ENCODE measurements around the gene CYB561.
"Not testable (repeated sequence)": the region's sequence is repeated elsewhere in the genome, so short reads cannot be mapped to it uniquely, and the experiment has no call there.

Gene CYB561

DNA sequence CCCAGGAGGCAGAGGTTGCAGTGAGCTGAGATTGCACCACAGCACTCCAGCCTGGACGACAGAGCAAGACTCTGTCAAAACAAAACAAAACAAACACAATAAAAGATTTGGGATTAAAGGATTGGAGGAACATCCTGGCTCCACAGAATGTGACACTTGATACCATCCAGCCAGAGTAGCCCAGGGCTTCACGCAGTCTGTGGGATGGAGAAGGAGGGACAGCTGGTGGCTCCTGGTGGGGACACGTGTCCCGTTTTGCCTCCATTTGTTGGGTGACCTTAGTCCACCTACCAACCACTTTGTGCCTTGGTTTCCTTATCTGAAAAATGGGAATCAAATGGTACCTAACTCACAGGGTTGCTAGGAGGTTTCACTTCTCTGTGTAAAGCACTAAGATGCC is 12.4 kb upstream of the CYB561 start:
- Histone ChIP-seq H3K4me2 (ENCODE audit: low read length) (no peak overlapping the region), H3K4me1 (ENCODE audit: control insufficient read depth, insufficient read depth, low read length) (peaks cover 13% of the 10 kb centered on the region), H3K9ac (ENCODE audit: low read depth, low read length) (no peak overlapping the region), H3K9me3 (replicated peaks; ENCODE audit: low read length) (no peaks in the 10 kb centered on the region), H3K27me3 (ENCODE audit: control insufficient read depth, insufficient read depth, low read length) (no peaks in the 10 kb centered on the region), H3K4me3 (ENCODE audit: low read length) (no peak overlapping the region), H3K36me3 (ENCODE audit: insufficient read depth, low read length) (no peaks in the 10 kb centered on the region)

GRCh38 chr17:63455417-63455816 is 9.3 kb upstream of the CYB561 start:
- Histone ChIP-seq H3K4me3 (ENCODE audit: low read length) (no peak overlapping the region), H3K4me1 (ENCODE audit: control insufficient read depth, insufficient read depth, low read length) (peaks cover 9% of the 10 kb centered on the region), H3K27me3 (ENCODE audit: control insufficient read depth, insufficient read depth, low read length) (peaks cover 16% of the 10 kb centered on the region), H3K4me2 (ENCODE audit: low read length) (no peak overlapping the region), H3K9ac (ENCODE audit: low read depth, low read length) (no peak overlapping the region), H3K36me3 (ENCODE audit: insufficient read depth, low read length) (no peaks in the 10 kb centered on the region), H3K9me3 (replicated peaks; ENCODE audit: low read length) (no peaks in the 10 kb centered on the region)

GRCh38 chr17:63454915-63455314 is 8.8 kb upstream of the CYB561 start:
- H3K9ac ChIP-seq (ENCODE audit: low read depth, low read length) = no peak overlapping the region
- no peak overlapping the region for H3K4me3 ChIP-seq (ENCODE audit: low read length)
- no peaks in the 10 kb centered on the region for H3K9me3 ChIP-seq (replicated peaks; ENCODE audit: low read length)
- H3K27me3 ChIP-seq (ENCODE audit: control insufficient read depth, insufficient read depth, low read length) = peaks cover 19% of the 10 kb centered on the region
- peaks cover 6% of the 10 kb centered on the region for H3K4me1 ChIP-seq (ENCODE audit: control insufficient read depth, insufficient read depth, low read length)
- H3K36me3 ChIP-seq (ENCODE audit: insufficient read depth, low read length) = no peaks in the 10 kb centered on the region
- H3K4me2 ChIP-seq (ENCODE audit: low read length) = no peak overlapping the region

GRCh38 chr17:63454357-63454756 is 8.3 kb upstream of the CYB561 start:
- H3K36me3 ChIP-seq (ENCODE audit: insufficient read depth, low read length); H3K4me1 ChIP-seq (ENCODE audit: control insufficient read depth, insufficient read depth, low read length); H3K9ac ChIP-seq (ENCODE audit: low read depth, low read length); H3K4me2 ChIP-seq (ENCODE audit: low read length); H3K4me3 ChIP-seq (ENCODE audit: low read length); H3K9me3 ChIP-seq (replicated peaks; ENCODE audit: low read length): not testable (repeated sequence)
- peaks cover 20% of the 10 kb centered on the region for H3K27me3 ChIP-seq (ENCODE audit: control insufficient read depth, insufficient read depth, low read length)

- H3K4me2 ChIP-seq (ENCODE audit: low read length) = no peak overlapping the region
- peaks cover 20% of the 10 kb centered on the region for H3K27me3 ChIP-seq (ENCODE audit: control insufficient read depth, insufficient read depth, low read length)
- H3K4me1 ChIP-seq (ENCODE audit: control insufficient read depth, insufficient read depth, low read length) = peaks cover 6% of the 10 kb centered on the region
- no peaks in the 10 kb centered on the region for H3K9me3 ChIP-seq (replicated peaks; ENCODE audit: low read length)
- no peak overlapping the region for H3K4me3 ChIP-seq (ENCODE audit: low read length)
- H3K9ac ChIP-seq (ENCODE audit: low read depth, low read length) = no peak overlapping the region
- H3K36me3 ChIP-seq (ENCODE audit: insufficient read depth, low read length) = no peaks in the 10 kb centered on the region
Measured at GRCh38 chr17:63452962-63453551, 7.0 kb upstream of the CYB561 start.

GRCh38 chr17:63452046-63452961 is 6.2 kb upstream of the CYB561 start:
- Histone ChIP-seq H3K4me2 (ENCODE audit: low read length) (no peak overlapping the region), H3K9ac (ENCODE audit: low read depth, low read length) (no peak overlapping the region), H3K4me1 (ENCODE audit: control insufficient read depth, insufficient read depth, low read length) (peaks cover 7% of the 10 kb centered on the region), H3K27me3 (ENCODE audit: control insufficient read depth, insufficient read depth, low read length) (peaks cover 20% of the 10 kb centered on the region), H3K9me3 (replicated peaks; ENCODE audit: low read length) (no peaks in the 10 kb centered on the region), H3K4me3 (ENCODE audit: low read length) (no peak overlapping the region), H3K36me3 (ENCODE audit: insufficient read depth, low read length) (no peaks in the 10 kb centered on the region)

GRCh38 chr17:63451150-63451549 is 5.0 kb upstream of the CYB561 start:
- no peaks in the 10 kb centered on the region for H3K9me3 ChIP-seq (replicated peaks; ENCODE audit: low read length)
- H3K4me2 ChIP-seq (ENCODE audit: low read length) = no peak overlapping the region
- H3K36me3 ChIP-seq (ENCODE audit: insufficient read depth, low read length) = no peaks in the 10 kb centered on the region
- peaks cover 18% of the 10 kb centered on the region for H3K4me1 ChIP-seq (ENCODE audit: control insufficient read depth, insufficient read depth, low read length)
- H3K9ac ChIP-seq (ENCODE audit: low read depth, low read length) = no peak overlapping the region
- H3K4me3 ChIP-seq (ENCODE audit: low read length) = no peak overlapping the region
- peaks cover 20% of the 10 kb centered on the region for H3K27me3 ChIP-seq (ENCODE audit: control insufficient read depth, insufficient read depth, low read length)

GRCh38 chr17:63450551-63450950 is 4.4 kb upstream of the CYB561 start:
- peaks cover 20% of the 10 kb centered on the region for H3K27me3 ChIP-seq (ENCODE audit: control insufficient read depth, insufficient read depth, low read length)
- peaks cover 22% of the 10 kb centered on the region for H3K4me1 ChIP-seq (ENCODE audit: control insufficient read depth, insufficient read depth, low read length)

DNA sequence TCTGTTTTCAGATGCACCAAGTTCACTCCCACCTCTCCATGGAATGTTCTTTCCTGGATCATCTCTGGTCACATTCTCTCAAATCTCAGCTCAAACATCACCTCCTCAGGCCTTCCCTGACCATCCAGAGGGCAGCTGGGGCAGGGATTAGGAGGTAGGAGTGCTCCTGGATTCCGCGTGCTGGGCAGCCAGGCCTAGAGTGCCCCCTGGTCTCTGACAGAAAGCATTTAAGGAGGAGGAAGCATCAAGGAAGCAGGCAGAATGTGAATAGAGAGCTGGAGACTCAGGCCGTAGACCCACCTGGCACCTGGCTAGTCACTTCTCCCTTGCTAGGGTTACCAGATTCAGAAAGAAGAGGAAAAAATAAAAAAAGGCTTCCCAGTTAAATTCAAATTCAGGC is 2.5 kb upstream of the CYB561 start:
- Histone ChIP-seq H3K4me2 (ENCODE audit: low read length) (no peak overlapping the region), H3K27me3 (ENCODE audit: control insufficient read depth, insufficient read depth, low read length) (peaks cover 20% of the 10 kb centered on the region), H3K9ac (ENCODE audit: low read depth, low read length) (no peak overlapping the region), H3K9me3 (replicated peaks; ENCODE audit: low read length) (no peaks in the 10 kb centered on the region), H3K36me3 (ENCODE audit: insufficient read depth, low read length) (no peaks in the 10 kb centered on the region), H3K4me1 (ENCODE audit: control insufficient read depth, insufficient read depth, low read length) (peaks cover 24% of the 10 kb centered on the region), H3K4me3 (ENCODE audit: low read length) (no peak overlapping the region)

More at GRCh38 chr17:63450551-63450950, 4.4 kb upstream of the CYB561 start:
- H3K9ac ChIP-seq (ENCODE audit: low read depth, low read length) = no peak overlapping the region
- no peaks in the 10 kb centered on the region for H3K9me3 ChIP-seq (replicated peaks; ENCODE audit: low read length)
- no peaks in the 10 kb centered on the region for H3K36me3 ChIP-seq (ENCODE audit: insufficient read depth, low read length)
- no peak overlapping the region for H3K4me3 ChIP-seq (ENCODE audit: low read length)
- no peak overlapping the region for H3K4me2 ChIP-seq (ENCODE audit: low read length)

DNA sequence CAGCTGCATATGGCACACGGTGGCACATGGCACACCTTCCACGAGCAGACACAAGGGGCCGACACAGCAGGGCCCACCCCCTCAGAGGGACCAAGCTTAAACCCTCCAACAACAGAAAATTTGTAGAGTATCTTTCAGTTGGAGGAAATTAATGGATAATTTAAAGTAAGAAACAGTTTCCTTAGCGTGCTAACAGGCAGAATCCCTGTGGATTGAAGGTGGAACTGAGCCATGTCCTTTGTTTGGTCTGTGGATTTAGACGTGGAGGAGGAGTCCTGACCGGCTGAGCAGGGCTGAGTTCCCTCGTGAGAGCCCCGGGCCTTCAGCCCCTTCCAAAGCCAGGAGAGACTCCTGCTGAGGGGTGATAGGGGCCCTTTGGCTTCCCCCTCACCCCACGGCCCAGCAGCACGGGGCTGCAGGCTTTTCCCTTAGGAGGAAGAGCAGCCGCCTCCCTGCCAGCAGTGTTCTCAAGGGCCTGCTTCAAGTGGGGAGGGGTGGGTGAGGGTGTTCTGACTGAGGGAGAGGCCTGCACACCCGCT is 1.4 kb upstream of the CYB561 start:
- H3K4me3 ChIP-seq (ENCODE audit: low read length) = no peak overlapping the region
- no peak overlapping the region for H3K9ac ChIP-seq (ENCODE audit: low read depth, low read length)
- no peaks in the 10 kb centered on the region for H3K9me3 ChIP-seq (replicated peaks; ENCODE audit: low read length)
- peaks cover 17% of the 10 kb centered on the region for H3K27me3 ChIP-seq (ENCODE audit: control insufficient read depth, insufficient read depth, low read length)
- peaks cover 24% of the 10 kb centered on the region for H3K4me1 ChIP-seq (ENCODE audit: control insufficient read depth, insufficient read depth, low read length)
- H3K4me2 ChIP-seq (ENCODE audit: low read length) = peak overlapping the region; percentile 97
- no peaks in the 10 kb centered on the region for H3K36me3 ChIP-seq (ENCODE audit: insufficient read depth, low read length)

DNA sequence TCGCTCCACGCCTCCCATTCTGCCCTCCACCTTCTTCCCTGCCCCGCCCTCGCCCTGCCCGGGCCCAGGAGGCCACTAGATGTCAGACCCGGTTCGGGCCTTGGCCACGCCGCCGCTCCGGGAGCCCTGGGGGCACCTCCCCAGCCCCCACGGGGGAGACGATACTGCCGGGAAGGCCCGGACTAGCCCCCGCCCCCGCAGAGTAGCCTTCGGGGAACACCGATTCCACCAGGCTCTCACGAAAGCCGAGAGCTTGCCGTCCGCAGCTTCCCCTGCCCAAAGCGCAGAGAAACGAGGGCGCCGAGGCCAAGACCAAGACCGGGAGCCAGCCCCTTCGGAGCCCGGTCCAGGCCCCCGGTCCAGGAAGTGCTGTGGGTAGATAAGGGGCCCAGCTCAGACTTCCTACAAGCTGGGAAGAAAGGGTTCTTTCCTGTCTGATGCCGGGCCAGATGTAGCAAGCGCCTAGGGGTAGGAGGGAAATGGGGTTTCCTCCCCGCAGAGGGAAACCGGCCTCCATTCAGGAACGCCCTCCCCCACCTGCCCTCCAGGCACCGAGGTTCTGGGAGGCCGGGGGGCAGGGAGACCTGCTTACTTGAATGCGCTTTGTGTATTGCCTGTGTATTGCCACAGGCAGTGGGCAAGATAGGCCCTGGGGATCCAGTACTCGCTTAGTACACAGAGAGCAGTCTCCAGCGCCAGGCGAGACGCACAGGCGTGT is 806 bp upstream of the CYB561 start:
- peak overlapping the region; percentile 97 for H3K4me2 ChIP-seq (ENCODE audit: low read length)
- H3K36me3 ChIP-seq (ENCODE audit: insufficient read depth, low read length) = no peaks in the 10 kb centered on the region
- H3K9me3 ChIP-seq (replicated peaks; ENCODE audit: low read length) = no peaks in the 10 kb centered on the region
- H3K9ac ChIP-seq (ENCODE audit: low read depth, low read length) = peak overlapping the region; percentile 87
- H3K27me3 ChIP-seq (ENCODE audit: control insufficient read depth, insufficient read depth, low read length) = peaks cover 13% of the 10 kb centered on the region
- peaks cover 24% of the 10 kb centered on the region for H3K4me1 ChIP-seq (ENCODE audit: control insufficient read depth, insufficient read depth, low read length)
- H3K4me3 ChIP-seq (ENCODE audit: low read length) = peak overlapping the region; percentile 72

All from skeletal muscle satellite cell (primary cell).